Neural progenitor cell (in vitro differentiated cells): ENCODE data around the gene GRIK3. TPM values are rescaled to one million over a fixed set of nuclear protein-coding genes. Genes with fewer than 3 reads are reported as not detected.
"Not testable (repeated sequence)": the region's sequence is repeated elsewhere in the genome, so short reads cannot be mapped to it uniquely, and the experiment has no call there.

ENCODE experiments used
- DNase-seq: peaks from one replicate; pipeline ENCODE4 v3.0.0-alpha.2; 2016; ENCODE audit warnings: low spot score
- H2AFZ ChIP-seq: fragments of 200-600 bp; sonication (generic); replicated peaks from 2 replicates; pipeline ENCODE4 v1.6.1; 2016; ENCODE audit warnings: antibody characterized with exemption
- H3F3A ChIP-seq: fragments of 200-600 bp; sonication (generic); 2 replicates; pipeline ENCODE4 v1.6.1; 2016; ENCODE audit warnings: antibody characterized with exemption, low read depth
- H3K27ac ChIP-seq: fragments of 200-600 bp; sonication (generic); 2 replicates; pipeline ENCODE4 v1.5.1; 2016; ENCODE audit warnings: mild to moderate bottlenecking
- H3K27me3 ChIP-seq: fragments of 200-600 bp; sonication (generic); 2 replicates; pipeline ENCODE4 v1.6.1; 2016; ENCODE audit warnings: mild to moderate bottlenecking, moderate library complexity
- H3K36me3 ChIP-seq: fragments of 200-600 bp; sonication (generic); 2 replicates; pipeline ENCODE4 v1.5.1; 2016
- H3K4me1 ChIP-seq: fragments of 200-600 bp; sonication (generic); 2 replicates; pipeline ENCODE4 v1.6.1; 2016; ENCODE audit warnings: mixed run types
- H3K4me2 ChIP-seq: fragments of 200-600 bp; sonication (generic); 2 replicates; pipeline ENCODE4 v1.6.1; 2016
- H3K4me3 ChIP-seq: fragments of 200-600 bp; sonication (generic); 2 replicates; pipeline ENCODE4 v1.5.1; 2016
- H3K79me2 ChIP-seq: fragments of 200-600 bp; sonication (generic); 2 replicates; pipeline ENCODE4 v1.6.1; 2016; ENCODE audit warnings: low read depth
- H3K9ac ChIP-seq: fragments of 200-600 bp; sonication (generic); 2 replicates; pipeline ENCODE4 v1.6.1; 2016
- H3K9me3 ChIP-seq: fragments of 200-600 bp; sonication (generic); 2 replicates; pipeline ENCODE4 v1.5.1; 2016; ENCODE audit warnings: low read depth
- H4K20me1 ChIP-seq: fragments of 200-600 bp; sonication (generic); 2 replicates; pipeline ENCODE4 v1.6.1; 2016; ENCODE audit warnings: low read depth
- H3K27ac Mint-ChIP-seq: 3 replicates; pipeline ENCODE4 v1.8.0; 2021; ENCODE audit warnings: mixed read lengths
- H3K27me3 Mint-ChIP-seq: 2 replicates; pipeline ENCODE4 v1.8.0; 2022; ENCODE audit warnings: low read depth, mild to moderate bottlenecking, inconsistent platforms, moderate library complexity, mixed read lengths; ENCODE audit not compliant: insufficient read depth
- H3K36me3 Mint-ChIP-seq: 3 replicates; pipeline ENCODE4 v1.8.0; 2021; ENCODE audit warnings: mixed read lengths
- H3K4me1 Mint-ChIP-seq: 3 replicates; pipeline ENCODE4 v1.8.0; 2021; ENCODE audit warnings: mixed read lengths
- H3K4me3 Mint-ChIP-seq: 3 replicates; pipeline ENCODE4 v1.8.0; 2021; ENCODE audit warnings: mild to moderate bottlenecking, moderate library complexity, mixed read lengths
- H3K9me3 Mint-ChIP-seq: 3 replicates; pipeline ENCODE4 v1.8.0; 2020; ENCODE audit warnings: mixed read lengths
- EZH2 ChIP-seq: fragments of 200-600 bp; sonication (generic); IDR thresholded peaks from 2 replicates; pipeline ENCODE4 v1.6.1; 2017; ENCODE audit warnings: antibody characterized with exemption, mild to moderate bottlenecking, moderate library complexity
- EZH2phosphoT487 ChIP-seq: fragments of 200-600 bp; sonication (generic); IDR thresholded peaks from 2 replicates; pipeline ENCODE4 v1.6.1; 2017; ENCODE audit warnings: antibody characterized with exemption
- total RNA-seq: library from RNA; depleted of rRNA; stranded (reverse); fragments of >200 nt; gene quantifications from 2 replicates; pipeline ENCODE4 v1.2.3, GENCODE V29; 2015; ENCODE audit warnings: low replicate concordance
- TF ChIP-seq, protein P1 (sequence below): fragments of 200-600 bp; sonication (generic); IDR thresholded peaks from 2 replicates; pipeline ENCODE4 v1.5.1; 2017; ENCODE audit warnings: antibody characterized with exemption, mild to moderate bottlenecking

The GRIK3 gene
- total RNA-seq, 1 donor from 2014 or later: 1.7 TPM

DNA sequence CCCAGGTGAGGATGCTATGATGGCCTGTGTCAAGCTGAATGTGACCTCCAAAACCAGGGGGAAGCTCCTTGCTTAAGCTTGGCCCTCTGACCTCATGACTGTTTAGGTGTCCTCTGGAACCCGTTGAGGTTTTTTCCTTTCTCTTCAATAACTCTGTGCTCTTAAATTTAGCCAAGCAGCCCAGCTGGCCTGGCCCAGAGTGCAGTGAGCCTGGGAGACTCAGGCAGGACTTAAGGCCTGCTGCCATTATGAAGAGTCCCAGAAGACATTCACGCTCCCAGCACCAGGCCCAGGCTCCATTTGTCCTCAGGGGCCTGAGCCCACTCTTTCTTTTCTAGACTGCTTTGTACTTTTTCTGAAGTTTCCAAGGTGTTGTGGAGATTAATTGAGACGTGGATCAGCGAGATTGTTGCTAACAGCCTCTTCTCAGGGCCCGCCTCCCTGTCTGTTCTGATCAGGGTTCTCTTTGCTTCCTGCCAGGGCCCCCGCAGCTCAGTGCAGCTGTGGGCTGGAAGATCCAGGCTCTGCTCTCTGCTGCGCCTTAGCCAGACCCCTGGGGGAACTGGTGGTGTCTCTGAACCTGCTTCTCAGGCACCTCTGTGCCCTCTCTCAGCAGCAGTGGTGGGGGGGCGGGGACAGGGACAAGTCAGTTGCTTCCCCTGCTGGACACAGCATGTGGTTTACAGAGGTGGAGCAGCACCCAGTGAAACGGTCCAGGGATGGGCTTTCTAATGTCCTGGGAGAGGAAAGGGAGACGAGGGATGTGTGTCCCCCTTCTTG, 124.2 kb downstream of the GRIK3 start:
- H3K27me3 Mint-ChIP-seq: peaks cover 12% of the 10 kb centered on the region
- peak overlapping the region; percentile 63 for H3K27ac ChIP-seq

DNA sequence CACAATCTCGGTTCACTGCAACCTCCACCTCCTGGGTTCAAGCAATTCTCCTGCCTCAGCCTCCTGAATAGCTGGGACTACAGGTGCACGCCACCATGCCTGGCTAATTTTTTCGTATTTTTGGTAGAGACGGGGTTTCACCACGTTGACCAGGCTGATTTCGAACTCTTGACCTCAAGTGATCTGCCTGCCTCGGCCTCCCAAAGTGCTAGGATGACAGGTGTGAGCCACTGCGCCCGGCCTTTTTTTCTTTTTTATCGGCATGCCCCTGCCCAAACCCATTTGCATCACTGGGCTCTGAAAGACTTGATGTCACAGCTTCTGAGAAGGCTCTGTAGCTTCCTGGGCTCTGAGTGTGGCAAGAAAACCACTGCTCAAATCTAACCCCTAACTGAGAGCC, 125.0 kb downstream of the GRIK3 start:
- not testable (repeated sequence) for H3K79me2 ChIP-seq, H3F3A ChIP-seq, H3K4me2 ChIP-seq, H2AFZ ChIP-seq, H3K36me3 Mint-ChIP-seq, H3K27ac Mint-ChIP-seq, H3K36me3 ChIP-seq, H3K4me3 ChIP-seq, H3K4me3 Mint-ChIP-seq, H4K20me1 ChIP-seq, DNase-seq, H3K9me3 Mint-ChIP-seq, H3K9me3 ChIP-seq, H3K9ac ChIP-seq, H3K27ac ChIP-seq, H3K27me3 ChIP-seq
- Mint-ChIP-seq H3K27me3 (peaks cover 12% of the 10 kb centered on the region), H3K4me1 (peaks cover 18% of the 10 kb centered on the region)
- peaks cover 34% of the 10 kb centered on the region for H3K4me1 ChIP-seq

More for the DNA sequence above, 124.2 kb downstream of the GRIK3 start:
- Mint-ChIP-seq H3K4me3 (no peak overlapping the region), H3K36me3 (no peaks in the 10 kb centered on the region), H3K9me3 (no peaks in the 10 kb centered on the region), H3K27ac (no peak overlapping the region), H3K4me1 (peaks cover 18% of the 10 kb centered on the region)
- H3K9me3 ChIP-seq: no peaks in the 10 kb centered on the region
- H3K27me3 ChIP-seq: no peaks in the 10 kb centered on the region
- peaks cover 4% of the 10 kb centered on the region for H3F3A ChIP-seq
- no peak overlapping the region for H3K4me3 ChIP-seq
- no peaks in the 10 kb centered on the region for H4K20me1 ChIP-seq
- no peak for TF ChIP-seq EZH2
- TF ChIP-seq, protein P1, sequence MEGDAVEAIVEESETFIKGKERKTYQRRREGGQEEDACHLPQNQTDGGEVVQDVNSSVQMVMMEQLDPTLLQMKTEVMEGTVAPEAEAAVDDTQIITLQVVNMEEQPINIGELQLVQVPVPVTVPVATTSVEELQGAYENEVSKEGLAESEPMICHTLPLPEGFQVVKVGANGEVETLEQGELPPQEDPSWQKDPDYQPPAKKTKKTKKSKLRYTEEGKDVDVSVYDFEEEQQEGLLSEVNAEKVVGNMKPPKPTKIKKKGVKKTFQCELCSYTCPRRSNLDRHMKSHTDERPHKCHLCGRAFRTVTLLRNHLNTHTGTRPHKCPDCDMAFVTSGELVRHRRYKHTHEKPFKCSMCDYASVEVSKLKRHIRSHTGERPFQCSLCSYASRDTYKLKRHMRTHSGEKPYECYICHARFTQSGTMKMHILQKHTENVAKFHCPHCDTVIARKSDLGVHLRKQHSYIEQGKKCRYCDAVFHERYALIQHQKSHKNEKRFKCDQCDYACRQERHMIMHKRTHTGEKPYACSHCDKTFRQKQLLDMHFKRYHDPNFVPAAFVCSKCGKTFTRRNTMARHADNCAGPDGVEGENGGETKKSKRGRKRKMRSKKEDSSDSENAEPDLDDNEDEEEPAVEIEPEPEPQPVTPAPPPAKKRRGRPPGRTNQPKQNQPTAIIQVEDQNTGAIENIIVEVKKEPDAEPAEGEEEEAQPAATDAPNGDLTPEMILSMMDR: no peak
- no peak for TF ChIP-seq EZH2phosphoT487
- H3K36me3 ChIP-seq: no peaks in the 10 kb centered on the region
- H3K4me2 ChIP-seq: no peak overlapping the region
- no peak overlapping the region for H3K9ac ChIP-seq
- H3K4me1 ChIP-seq: peaks cover 34% of the 10 kb centered on the region
- H3K79me2 ChIP-seq: no peaks in the 10 kb centered on the region
- peak overlapping the region; percentile 63 for H2AFZ ChIP-seq
- peak; percentile 19 for DNase-seq

DNA sequence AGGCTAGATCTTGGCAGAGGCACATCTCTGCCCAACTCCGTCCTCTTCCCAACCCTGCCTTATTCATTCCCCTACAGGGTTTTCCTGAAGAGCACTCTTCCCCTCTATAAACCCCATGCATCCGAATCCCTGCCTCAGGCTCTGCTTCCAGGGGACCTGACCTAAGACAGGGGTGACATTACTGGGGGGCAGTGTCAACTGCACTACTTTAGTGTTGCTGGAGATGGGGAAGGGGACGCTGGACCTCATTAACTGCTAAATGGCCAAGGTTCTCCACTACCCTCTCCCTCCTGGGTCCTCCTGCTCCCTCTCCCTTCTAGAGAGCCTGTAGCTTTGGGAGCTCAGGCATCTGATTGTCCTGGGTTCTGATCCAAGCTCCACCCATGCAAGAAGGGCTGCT, 126.2 kb downstream of the GRIK3 start:
- no peak overlapping the region for H2AFZ ChIP-seq
- H3K4me1 ChIP-seq: peaks cover 23% of the 10 kb centered on the region
- no peaks in the 10 kb centered on the region for H3K27me3 ChIP-seq
- no peaks in the 10 kb centered on the region for H4K20me1 ChIP-seq
- peaks cover 12% of the 10 kb centered on the region for H3K27me3 Mint-ChIP-seq
- H3K4me1 Mint-ChIP-seq: peaks cover 9% of the 10 kb centered on the region
- no peaks in the 10 kb centered on the region for H3K9me3 Mint-ChIP-seq
- H3K27ac Mint-ChIP-seq: no peak overlapping the region
- peaks cover under 1% of the 10 kb centered on the region for H3F3A ChIP-seq
- H3K4me3 Mint-ChIP-seq: no peak overlapping the region
- DNase-seq: no peak
- H3K9me3 ChIP-seq: no peaks in the 10 kb centered on the region
- TF ChIP-seq, protein P1: no peak
- no peak for TF ChIP-seq EZH2
- TF ChIP-seq EZH2phosphoT487: no peak
- no peaks in the 10 kb centered on the region for H3K36me3 Mint-ChIP-seq
- no peak overlapping the region for H3K4me2 ChIP-seq
- H3K4me3 ChIP-seq: no peak overlapping the region
- H3K36me3 ChIP-seq: no peaks in the 10 kb centered on the region
- H3K79me2 ChIP-seq: no peaks in the 10 kb centered on the region
- H3K27ac ChIP-seq: no peak overlapping the region
- no peak overlapping the region for H3K9ac ChIP-seq

DNA sequence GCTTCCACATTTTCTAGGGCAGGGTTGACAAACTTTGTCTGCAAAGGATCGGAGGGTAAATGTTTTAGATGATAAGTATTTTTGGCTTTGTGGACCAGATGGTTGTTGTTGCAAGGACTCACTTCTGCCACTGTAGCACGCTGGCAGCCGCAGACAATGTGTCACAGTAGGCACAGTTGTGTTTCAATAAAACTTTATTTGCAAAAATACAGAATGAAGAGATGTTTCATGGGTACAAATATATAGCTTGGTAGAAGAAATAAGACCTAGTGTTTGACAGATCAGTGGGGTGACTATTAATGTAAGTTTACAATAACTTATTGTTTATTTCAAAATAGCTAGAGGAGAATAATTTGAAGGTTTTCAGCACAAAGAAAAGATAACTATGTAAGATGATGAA, 127.8 kb downstream of the GRIK3 start:
- no peak overlapping the region for H3K27ac Mint-ChIP-seq
- Histone ChIP-seq H3K36me3 (no peaks in the 10 kb centered on the region), H3K9ac (no peak overlapping the region), H3K79me2 (no peaks in the 10 kb centered on the region), H3K27me3 (no peaks in the 10 kb centered on the region), H3K4me2 (no peak overlapping the region), H2AFZ (no peak overlapping the region), H3K4me1 (peaks cover 8% of the 10 kb centered on the region), H3K9me3 (no peaks in the 10 kb centered on the region), H3K4me3 (no peak overlapping the region), H3K27ac (no peak overlapping the region), H4K20me1 (no peaks in the 10 kb centered on the region), H3F3A (no peaks in the 10 kb centered on the region)
- H3K36me3 Mint-ChIP-seq: no peaks in the 10 kb centered on the region
- peaks cover 11% of the 10 kb centered on the region for H3K27me3 Mint-ChIP-seq
- H3K4me3 Mint-ChIP-seq: no peak overlapping the region
- H3K4me1 Mint-ChIP-seq: peaks cover 6% of the 10 kb centered on the region
- H3K9me3 Mint-ChIP-seq: no peaks in the 10 kb centered on the region
- TF ChIP-seq, protein P1: no peak
- TF ChIP-seq EZH2: no peak
- no peak for TF ChIP-seq EZH2phosphoT487
- DNase-seq: no peak
